ENCODE measurements around the gene PNPLA2. TPM values are rescaled to one million over a fixed set of nuclear protein-coding genes. Genes with fewer than 3 reads are reported as not detected.

PNPLA2 gene
- total and polyA plus RNA-seq, 7 donors, result 64.8 to 247 (median 125) TPM

GRCh38 chr11:811446-812245 lies 7.1 kb upstream of the PNPLA2 start:
- peaks cover 10 to 46% of the 10 kb centered on the region in 2 donors for H3K36me3 ChIP-seq (ENCODE audit: insufficient read depth in 1 of 2, low read depth in 1 of 2)
- no peak for DNase-seq
- peaks cover 31% of the 10 kb centered on the region for H3K4me1 ChIP-seq
- peak overlapping the region; percentile 97 for H3K27ac ChIP-seq
- H3K27me3 ChIP-seq (ENCODE audit: insufficient read depth in 3 of 3, low read length in 2 of 3), result no peaks in the 10 kb centered on the region
- no peaks in the 10 kb centered on the region for H3K9me3 ChIP-seq
- H3K4me3 ChIP-seq, result peak overlapping the region; percentile 93
- ATAC-seq, result peak in 3 of 4 donors; percentile 1 to 36 (median 9)
- TF ChIP-seq CTCF (IDR thresholded peaks at IDR 0.05), result peak; percentile 15
- 44 to 58% (median 48%) methylated on average over 14 of the region's 14 CpGs for WGBS, 3 donors
- intact Hi-C loops (cut with DNase I), result no loop called here

- no peak for ATAC-seq
- no peak for TF ChIP-seq CTCF (IDR thresholded peaks at IDR 0.05)
- peak overlapping the region; percentile 97 for H3K27ac ChIP-seq
- H3K36me3 ChIP-seq (ENCODE audit: insufficient read depth in 1 of 2, low read depth in 1 of 2), result peaks cover 10 to 46% of the 10 kb centered on the region in 2 donors
- intact Hi-C loops (cut with DNase I), result no loop called here
- no peak for DNase-seq
- H3K9me3 ChIP-seq, result no peaks in the 10 kb centered on the region
- peaks cover 31% of the 10 kb centered on the region for H3K4me1 ChIP-seq
- 56 to 72% (median 71%) methylated on average over 3 of the region's 3 CpGs for WGBS, 3 donors
- H3K4me3 ChIP-seq, result peak overlapping the region; percentile 93
- no peaks in the 10 kb centered on the region for H3K27me3 ChIP-seq (ENCODE audit: insufficient read depth in 3 of 3, low read length in 2 of 3)
Measured at GRCh38 chr11:812390-812789, 6.3 kb upstream of the PNPLA2 start.

GRCh38 chr11:813072-813455 lies 5.7 kb upstream of the PNPLA2 start:
- DNase-seq, result no peak
- peaks cover 10 to 46% of the 10 kb centered on the region in 2 donors for H3K36me3 ChIP-seq (ENCODE audit: insufficient read depth in 1 of 2, low read depth in 1 of 2)
- intact Hi-C loops (cut with DNase I), result no loop called here
- no peaks in the 10 kb centered on the region for H3K27me3 ChIP-seq (ENCODE audit: insufficient read depth in 3 of 3, low read length in 2 of 3)
- no peak for ATAC-seq
- WGBS, 3 donors, result 85 to 93% (median 85%) methylated on average over 6 of the region's 6 CpGs
- H3K27ac ChIP-seq, result peak overlapping the region; percentile 97
- TF ChIP-seq CTCF (IDR thresholded peaks at IDR 0.05), result no peak
- peaks cover 28% of the 10 kb centered on the region for H3K4me1 ChIP-seq
- no peaks in the 10 kb centered on the region for H3K9me3 ChIP-seq
- H3K4me3 ChIP-seq, result no peak overlapping the region

GRCh38 chr11:813456-814096 lies 5.1 kb upstream of the PNPLA2 start:
- peak overlapping the region; percentile 97 for H3K27ac ChIP-seq
- H3K9me3 ChIP-seq, result no peaks in the 10 kb centered on the region
- ATAC-seq, result no peak
- peaks cover 10 to 46% of the 10 kb centered on the region in 2 donors for H3K36me3 ChIP-seq (ENCODE audit: insufficient read depth in 1 of 2, low read depth in 1 of 2)
- peaks cover 25% of the 10 kb centered on the region for H3K4me1 ChIP-seq
- H3K4me3 ChIP-seq, result no peak overlapping the region
- WGBS, 3 donors, result 77 to 83% (median 81%) methylated on average over 9 of the region's 9 CpGs
- intact Hi-C loops (cut with DNase I), result no loop called here
- no peak for DNase-seq
- H3K27me3 ChIP-seq (ENCODE audit: insufficient read depth in 3 of 3, low read length in 2 of 3), result no peaks in the 10 kb centered on the region
- TF ChIP-seq CTCF (IDR thresholded peaks at IDR 0.05), result no peak

Measured in psoas muscle (tissue), 8 donors.